HT-29 (cell line): Measurements from ENCODE around the gene ANKH. TPM values are rescaled to one million over a fixed set of nuclear protein-coding genes. Genes with fewer than 3 reads are reported as not detected.
"Not testable (repeated sequence)": the region's sequence is repeated elsewhere in the genome, so short reads cannot be mapped to it uniquely, and the experiment has no call there.

ENCODE experiments used
- DNase-seq: peaks from one replicate; pipeline ENCODE4 v3.0.0-alpha.2; 2015; ENCODE audit warnings: low spot score
- total RNA-seq: library from RNA; depleted of rRNA; stranded (reverse); fragments of >200 nt; shearing (Covaris generic); gene quantifications from 2 replicates; pipeline ENCODE4 v1.2.3, GENCODE V29; 2014

Gene ANKH
- total RNA-seq, 1 experiment from 2014 or later, result 44.3 TPM

GRCh38 chr5:14884062-14884612 is 12.6 kb upstream of the ANKH start:
- DNase-seq, result no peak

DNA sequence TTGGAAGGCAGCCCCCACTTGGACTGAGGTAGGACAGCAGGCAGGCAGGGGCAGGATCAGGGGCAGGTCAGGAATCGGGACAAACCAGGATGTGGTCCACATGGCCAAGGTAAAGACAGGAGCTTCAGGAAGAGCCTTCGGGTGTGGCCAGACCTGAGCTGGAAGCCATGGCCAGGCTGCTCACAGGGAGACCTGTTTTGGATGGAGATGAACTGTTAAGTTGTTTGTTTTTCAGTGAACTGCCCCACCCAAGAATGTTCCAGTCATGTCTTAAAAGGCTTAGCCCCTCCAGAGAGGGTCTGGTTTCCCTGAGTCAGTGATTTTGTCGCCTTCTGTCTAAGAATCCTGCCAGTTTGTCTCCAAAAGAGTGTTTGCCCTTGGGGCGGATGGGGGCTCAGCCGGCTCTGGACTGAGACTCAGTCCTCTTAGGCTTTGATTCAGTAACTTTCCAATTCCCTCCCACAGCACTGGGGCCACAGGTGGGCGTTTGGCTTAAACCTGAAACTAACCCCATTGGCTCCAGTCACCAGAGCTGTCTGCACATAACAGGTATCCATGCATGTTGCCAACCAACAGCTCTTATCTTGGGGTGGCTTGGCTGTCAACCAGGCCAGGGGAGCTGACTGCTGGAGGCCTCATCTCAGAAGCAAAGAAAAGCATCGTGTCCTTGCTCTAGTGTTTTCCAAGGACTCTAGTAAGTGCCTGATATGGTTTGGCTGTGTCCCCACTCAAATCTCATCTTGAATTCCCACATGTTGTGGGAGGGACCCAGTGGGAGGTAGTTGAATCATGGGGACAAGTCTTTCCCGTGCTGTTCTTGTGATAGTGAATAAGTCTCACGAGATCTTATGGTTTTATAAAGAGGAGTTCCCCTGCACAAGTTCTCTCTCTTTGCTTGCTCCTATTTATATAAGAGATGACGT is 11.3 kb upstream of the ANKH start:
- DNase-seq, result no peak

DNA sequence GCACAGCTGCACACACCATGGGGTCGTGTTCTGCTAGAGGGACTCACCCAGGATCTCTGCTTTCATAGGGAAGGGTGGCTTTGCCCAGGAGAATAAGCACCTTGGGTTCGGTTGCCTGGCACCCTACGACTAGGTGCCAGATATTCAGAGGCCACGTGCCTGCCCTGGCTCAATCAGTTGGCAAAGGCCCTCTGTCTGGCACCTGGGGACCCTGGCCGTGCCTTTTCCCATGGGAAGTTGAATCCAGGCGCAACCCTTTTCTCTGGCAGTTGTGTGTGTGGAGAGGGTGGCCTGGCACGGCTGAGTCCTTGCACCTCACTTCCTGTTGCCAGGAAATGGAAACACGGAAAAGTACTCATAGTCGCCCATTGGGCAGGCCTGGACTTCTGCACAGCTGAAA is 10.2 kb upstream of the ANKH start:
- DNase-seq, result no peak

- no peak for DNase-seq
These were observed 9.1 kb upstream of the ANKH start for GRCh38 chr5:14880688-14881087.

GRCh38 chr5:14879937-14880589 is 8.5 kb upstream of the ANKH start:
- no peak for DNase-seq

DNA sequence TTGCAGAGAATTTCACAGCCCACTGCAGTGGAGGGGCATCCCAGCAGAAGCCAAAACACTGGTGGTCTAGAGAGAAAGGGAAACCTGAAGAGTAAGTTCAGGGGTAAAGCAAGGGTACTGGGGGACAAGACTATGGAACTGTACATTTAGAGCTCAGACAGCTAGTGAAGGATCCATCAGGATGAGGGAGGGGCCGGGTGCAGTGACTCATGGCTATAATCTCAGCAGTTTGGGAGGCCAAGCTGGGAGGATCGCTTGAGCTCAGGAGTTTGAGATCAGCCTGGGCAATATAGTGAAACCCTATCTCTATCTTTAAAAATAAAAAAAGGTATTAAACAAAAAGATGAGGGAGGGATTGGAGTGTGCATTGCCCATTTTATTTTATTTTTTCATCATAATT is 7.8 kb upstream of the ANKH start:
- no peak for DNase-seq

DNA sequence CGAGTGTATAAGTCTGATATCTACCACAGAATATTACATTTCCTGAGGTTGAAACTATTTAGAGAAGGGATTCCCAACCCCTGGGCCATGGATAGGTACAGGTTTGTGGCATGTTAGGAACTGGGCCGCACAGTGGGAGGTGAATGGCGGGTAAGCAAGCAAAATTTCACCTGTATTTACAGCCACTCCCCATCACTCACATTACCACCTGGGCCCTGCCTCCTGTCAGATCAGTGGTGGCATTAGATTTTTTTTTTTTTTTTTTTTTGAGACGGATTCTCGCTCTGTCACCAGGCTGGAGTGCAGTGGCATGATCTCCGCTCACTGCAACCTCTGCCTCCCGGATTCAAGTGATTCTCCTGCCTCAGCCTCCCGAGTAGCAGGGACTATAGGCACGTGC is 6.6 kb upstream of the ANKH start:
- not testable (repeated sequence) for DNase-seq

DNA sequence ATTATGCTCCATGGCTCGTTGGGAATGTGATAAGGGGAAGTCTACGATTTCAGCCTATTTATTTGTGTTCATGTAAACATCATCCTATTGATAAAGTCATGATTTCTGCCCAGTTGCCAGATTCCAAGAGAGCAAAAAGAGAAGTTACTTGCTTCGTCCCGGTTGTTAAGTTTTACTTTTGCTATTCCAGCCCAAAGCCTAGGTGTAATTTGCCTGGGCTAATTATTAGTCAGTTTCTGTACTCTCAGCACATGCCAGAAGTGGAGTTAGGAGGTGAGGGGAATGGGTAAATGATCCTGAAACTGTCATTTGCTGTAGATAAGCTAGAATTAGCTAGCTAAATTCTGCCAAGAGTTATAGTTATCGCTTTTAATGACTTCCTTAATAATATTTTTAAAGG is 4.5 kb upstream of the ANKH start:
- DNase-seq, result no peak

- DNase-seq, result no peak
These were observed 2.2 kb upstream of the ANKH start for GRCh38 chr5:14873790-14874189.

DNA sequence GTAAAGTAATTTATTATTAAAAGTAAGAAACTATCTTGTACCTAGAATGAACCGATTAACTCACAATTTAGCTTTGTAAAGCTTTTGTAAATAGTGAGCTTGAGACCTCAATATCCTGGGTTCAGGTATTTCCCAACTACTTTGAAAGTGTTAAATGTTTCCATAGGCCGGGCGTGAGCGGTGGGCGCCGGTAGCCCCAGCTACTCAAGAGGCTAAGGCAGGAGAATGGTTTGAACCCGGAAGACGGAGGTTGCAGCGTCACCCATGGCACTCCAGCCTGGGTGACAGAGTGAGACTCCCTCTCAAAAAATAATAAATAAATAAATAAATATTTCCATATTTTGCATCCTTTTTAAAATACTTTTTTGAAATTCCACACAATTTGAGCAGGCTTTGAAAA is 1.5 kb upstream of the ANKH start:
- no peak for DNase-seq

DNA sequence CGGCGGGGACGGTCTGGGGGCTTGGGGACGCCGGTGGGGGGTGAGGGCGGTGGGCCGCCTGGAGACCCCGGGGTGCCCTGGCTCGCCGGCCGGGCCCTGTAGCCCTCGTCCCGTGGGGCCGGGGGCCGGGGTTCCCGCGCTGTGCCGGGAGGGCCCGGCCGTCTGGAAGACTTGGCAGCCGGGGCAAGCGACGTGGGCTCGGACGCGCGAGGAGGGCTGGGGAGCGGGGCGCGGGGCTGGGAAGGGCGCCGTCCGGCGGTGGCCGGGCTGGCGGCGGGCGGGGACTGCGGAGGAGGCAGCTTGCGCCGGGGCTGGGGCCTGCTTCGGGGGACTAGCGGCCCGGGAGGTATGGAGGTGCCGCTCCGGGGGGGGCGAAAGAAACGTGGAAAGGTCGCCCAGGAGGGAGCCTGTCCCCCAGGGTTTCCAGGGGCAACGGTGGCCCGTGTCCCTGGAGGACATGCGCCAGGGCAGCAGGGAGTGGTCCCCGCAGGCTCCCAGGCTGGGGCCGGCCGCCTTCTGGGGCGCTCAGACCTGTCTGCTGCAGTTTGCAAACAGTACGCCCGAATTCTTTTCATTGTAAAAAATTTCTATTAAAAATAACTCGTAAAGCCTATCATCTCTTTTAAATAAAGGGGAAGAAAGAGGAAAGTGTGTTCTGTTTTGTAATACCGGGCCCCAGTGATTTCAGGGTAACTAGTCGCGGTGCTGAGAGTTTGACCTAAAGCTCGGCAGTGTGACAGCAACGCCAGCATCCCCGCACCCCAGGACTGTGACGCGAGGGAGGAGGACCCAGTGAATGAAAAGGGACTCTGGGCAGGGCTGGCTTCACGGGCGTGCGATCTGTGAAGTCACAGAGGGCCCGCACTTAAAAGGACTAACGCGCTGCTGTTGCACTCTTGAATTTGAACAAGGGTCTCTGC is 752 bp upstream of the ANKH start:
- DNase-seq, result peak; percentile 77

GRCh38 chr5:14870337-14871213 is 1.0 kb downstream of the ANKH start:
- DNase-seq, result peak; percentile 53

- peak; percentile 23 for DNase-seq
These were observed 1.9 kb downstream of the ANKH start for GRCh38 chr5:14869668-14870164.

DNA sequence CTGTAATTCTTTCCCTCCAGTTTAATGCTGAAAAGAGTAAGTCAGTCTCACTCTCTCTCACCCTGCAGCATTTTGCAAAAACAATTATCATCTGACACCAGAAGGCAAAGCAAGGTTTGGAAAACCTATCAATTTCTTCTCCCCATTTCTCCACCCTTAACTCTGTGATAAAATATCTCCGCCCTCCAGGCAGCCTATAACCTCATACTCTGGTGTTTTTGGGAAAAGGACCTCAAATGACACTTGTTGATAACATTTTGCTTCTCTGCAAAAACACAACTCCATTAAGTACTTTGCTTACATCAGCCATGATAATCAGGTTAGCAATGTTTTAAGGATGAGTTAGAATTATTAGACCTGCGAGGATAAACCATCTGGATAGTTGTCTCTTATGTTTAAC is 2.3 kb downstream of the ANKH start:
- DNase-seq, result no peak

DNA sequence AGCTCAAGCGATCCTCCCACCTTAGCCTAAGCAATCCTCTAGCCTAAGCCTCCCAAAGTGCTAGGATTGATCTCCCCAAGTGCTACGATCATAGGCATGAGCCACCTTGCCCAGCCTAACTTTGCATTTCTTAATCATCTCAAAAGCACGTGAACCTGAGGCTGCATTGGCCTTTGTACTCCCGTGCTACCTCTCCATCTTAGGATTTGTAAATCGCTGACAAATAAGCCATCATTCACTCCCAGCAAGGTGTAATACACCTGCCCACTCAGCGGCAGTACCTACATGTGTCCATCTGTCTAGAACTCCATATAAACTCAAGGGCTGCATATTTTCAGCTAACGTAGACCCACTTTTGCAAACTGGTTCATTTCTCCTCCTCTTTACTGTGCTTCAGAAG is 2.8 kb downstream of the ANKH start:
- DNase-seq, result no peak

DNA sequence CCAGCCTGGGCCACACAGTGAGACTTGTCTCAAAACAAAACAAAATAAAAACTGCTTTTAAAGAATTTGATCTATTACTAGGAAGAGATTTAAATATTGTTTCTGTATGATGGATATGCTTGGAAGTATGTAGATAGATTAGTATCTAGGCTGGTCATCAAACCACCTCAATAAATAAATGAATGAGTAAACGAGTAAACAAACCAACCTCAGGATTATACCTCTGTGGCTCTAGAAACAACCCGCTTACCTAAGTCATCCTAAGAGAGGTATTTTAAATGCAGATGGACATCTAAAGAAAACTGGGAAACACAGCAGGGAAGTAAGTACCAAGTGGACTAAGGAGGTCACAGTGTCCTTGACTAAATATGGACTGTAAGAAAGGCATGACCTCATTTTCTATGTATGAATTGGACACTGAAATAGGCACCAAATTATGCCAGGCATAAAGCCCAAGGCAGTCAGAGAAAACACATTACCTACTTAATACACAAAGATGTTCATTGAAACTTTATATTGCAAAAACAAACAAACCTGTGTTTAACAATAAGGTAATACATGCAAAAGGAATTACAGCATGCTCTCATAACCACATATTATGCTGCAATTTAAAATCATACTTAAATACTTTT is 7.3 kb downstream of the ANKH start:
- DNase-seq, result no peak

DNA sequence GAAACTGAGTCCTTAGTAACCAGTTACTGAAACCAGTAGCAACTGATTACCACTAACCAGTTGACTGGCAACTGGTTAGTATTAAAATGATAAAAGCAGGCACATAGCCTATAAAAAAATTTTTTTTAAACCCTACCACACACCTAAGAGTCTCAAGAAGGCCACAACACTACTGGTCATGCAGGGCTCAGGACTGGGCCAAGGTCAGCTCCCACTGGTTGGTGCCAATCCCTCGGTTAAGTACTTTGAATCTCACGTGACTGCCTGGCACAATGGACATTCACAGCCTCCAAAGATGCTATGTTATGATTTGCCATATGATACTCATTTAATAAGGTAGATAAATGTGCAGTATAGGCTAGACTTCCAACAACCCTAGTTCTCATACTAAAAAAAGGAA is 8.5 kb downstream of the ANKH start:
- no peak for DNase-seq

DNA sequence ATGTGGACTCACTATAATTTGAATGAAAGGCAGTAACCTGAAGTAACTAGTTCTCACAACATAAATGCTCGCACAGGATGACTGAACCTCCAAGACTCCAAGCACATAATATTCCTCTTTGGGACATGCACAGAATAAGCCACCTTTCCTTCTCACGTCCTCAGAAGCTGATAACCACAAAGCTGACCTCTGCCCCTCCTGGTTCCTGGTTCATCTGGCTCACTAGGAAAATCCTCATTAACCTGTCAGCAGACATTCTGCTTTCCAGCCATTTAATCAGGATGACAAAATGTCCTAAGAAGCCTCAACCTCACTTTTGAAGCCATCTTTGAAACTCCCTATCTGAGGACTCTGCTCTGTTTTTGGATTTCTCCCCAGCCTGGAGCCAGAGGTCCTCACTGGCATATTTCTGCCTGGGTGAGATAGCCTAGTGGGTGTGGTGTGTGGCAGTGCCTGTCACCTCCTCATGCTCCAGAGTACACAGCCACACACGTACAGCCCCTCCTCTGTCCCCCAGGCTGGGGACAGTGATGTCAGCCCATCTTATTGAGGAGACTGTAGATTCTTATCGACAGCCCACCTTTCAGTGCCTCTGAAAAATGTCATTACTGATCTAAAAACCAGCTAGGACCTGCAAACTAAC is 10.3 kb downstream of the ANKH start:
- DNase-seq, result peak; percentile 18

DNA sequence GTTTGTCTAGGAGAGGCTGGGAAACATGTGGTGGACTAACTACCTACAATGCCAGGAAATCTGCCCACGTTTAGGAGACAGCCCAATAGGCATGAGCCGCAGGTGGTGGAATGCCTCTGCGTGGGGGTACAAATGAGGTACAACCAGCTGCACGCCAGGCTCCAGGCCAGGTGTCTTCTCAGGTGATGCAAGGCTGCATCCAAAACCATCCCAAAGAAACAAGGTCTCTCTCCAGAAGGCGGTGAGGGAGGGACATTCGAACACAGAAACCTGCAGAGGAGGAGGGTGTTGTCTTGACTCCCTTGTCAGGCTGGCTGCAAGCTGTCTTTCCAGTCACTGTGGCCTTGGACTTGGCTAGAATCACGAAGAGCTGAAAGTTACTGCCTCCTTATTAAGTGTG is 11.6 kb downstream of the ANKH start:
- DNase-seq, result no peak

DNA sequence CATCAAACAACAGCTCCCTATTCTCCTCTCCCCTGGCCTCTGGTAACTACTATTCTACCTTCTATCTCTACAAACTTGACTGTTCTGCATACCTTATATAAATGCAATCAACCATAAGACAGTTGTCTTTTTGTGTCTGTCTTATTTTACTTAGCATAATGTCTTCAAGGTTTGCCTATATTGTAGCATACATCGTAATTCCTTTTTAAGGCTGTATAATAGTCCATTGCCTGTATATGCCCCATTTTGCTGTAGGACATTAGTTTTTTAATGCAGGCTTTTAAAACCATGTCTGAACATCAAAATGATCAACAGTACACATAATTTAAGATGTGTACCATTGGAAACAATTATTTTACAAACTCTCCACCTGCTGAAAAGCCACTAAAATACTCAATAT is 12.4 kb downstream of the ANKH start:
- no peak for DNase-seq
